ENCODE results near the gene STARD13.

The STARD13 gene

DNA sequence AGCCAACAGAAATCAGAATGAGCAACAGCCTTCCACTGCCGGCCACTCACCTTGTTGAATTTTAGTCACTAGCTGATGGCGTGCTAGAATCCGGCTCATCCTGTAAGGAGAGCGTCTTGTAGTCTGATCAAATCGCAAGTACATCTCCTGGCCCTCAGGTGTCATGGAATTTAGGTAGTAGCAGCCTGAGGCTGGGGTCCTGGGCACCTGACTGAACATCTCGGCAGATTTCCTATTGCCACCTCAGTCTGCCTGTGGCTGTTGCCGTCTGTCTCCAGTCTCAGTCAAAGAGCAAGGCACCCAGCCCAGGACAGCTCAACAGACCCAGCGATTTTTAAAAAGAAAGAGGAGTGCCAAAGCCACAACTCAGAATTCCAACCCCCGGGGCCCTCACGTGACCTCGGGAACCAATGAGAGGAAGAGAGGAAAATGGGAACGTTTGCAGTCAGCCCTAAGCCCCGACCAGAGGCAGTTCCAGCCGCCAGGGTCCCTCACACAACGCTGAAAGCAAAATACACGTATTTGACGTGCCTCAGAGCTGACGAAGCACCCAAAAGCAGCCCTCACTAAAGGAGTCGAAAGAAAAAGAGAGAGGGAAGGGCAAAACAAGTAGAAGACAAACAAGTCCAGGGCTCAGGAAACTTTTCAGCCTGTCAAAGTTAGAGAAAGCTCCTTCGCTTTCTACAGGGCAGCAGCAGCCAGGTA lies at the start of gene STARD13:
Gene STARD13, minus strand, starts transcription at position 336 of the 705 bp plus-strand sequence. Its CDS starts 117 bp downstream, at position 219.
- Histone ChIP-seq H3K4me3 (ENCODE audit: low read length) (peak within 1 kb of the TSS; percentile 56), H3K9me3 (ENCODE audit: low read length) (no peaks in the 10 kb centered on the region), H2AFZ (ENCODE audit: low read depth, low read length) (peak within 1 kb of the TSS; percentile 47), H3K36me3 (ENCODE audit: insufficient read depth, low read length) (no peaks in the 10 kb centered on the region), H3K27me3 (ENCODE audit: insufficient read depth, low read length) (no peaks in the 10 kb centered on the region), H3K4me1 (ENCODE audit: insufficient read depth, low read length) (peaks cover 11% of the 10 kb centered on the region)

GRCh38 chr13:33334831-33335230 lies 49.3 kb upstream of the STARD13 start:
- no peaks in the 10 kb centered on the region for H3K36me3 ChIP-seq (ENCODE audit: insufficient read depth, low read length)
- H3K27me3 ChIP-seq (ENCODE audit: insufficient read depth, low read length) = no peaks in the 10 kb centered on the region
- H2AFZ ChIP-seq (ENCODE audit: low read depth, low read length) = no peak overlapping the region
- no peaks in the 10 kb centered on the region for H3K4me1 ChIP-seq (ENCODE audit: insufficient read depth, low read length)
- no peak overlapping the region for H3K4me3 ChIP-seq (ENCODE audit: low read length)
- H3K9me3 ChIP-seq (ENCODE audit: low read length) = no peaks in the 10 kb centered on the region

GRCh38 chr13:33331962-33332361 lies 46.4 kb upstream of the STARD13 start:
- Histone ChIP-seq H3K36me3 (ENCODE audit: insufficient read depth, low read length) (no peaks in the 10 kb centered on the region), H3K4me1 (ENCODE audit: insufficient read depth, low read length) (peaks cover 13% of the 10 kb centered on the region), H3K4me3 (ENCODE audit: low read length) (no peak overlapping the region), H3K9me3 (ENCODE audit: low read length) (no peaks in the 10 kb centered on the region), H2AFZ (ENCODE audit: low read depth, low read length) (no peak overlapping the region), H3K27me3 (ENCODE audit: insufficient read depth, low read length) (no peaks in the 10 kb centered on the region)

GRCh38 chr13:33330483-33330882 lies 44.9 kb upstream of the STARD13 start:
- Histone ChIP-seq H3K9me3 (ENCODE audit: low read length) (no peaks in the 10 kb centered on the region), H2AFZ (ENCODE audit: low read depth, low read length) (no peak overlapping the region), H3K27me3 (ENCODE audit: insufficient read depth, low read length) (no peaks in the 10 kb centered on the region), H3K36me3 (ENCODE audit: insufficient read depth, low read length) (no peaks in the 10 kb centered on the region), H3K4me3 (ENCODE audit: low read length) (no peak overlapping the region), H3K4me1 (ENCODE audit: insufficient read depth, low read length) (peaks cover 13% of the 10 kb centered on the region)

DNA sequence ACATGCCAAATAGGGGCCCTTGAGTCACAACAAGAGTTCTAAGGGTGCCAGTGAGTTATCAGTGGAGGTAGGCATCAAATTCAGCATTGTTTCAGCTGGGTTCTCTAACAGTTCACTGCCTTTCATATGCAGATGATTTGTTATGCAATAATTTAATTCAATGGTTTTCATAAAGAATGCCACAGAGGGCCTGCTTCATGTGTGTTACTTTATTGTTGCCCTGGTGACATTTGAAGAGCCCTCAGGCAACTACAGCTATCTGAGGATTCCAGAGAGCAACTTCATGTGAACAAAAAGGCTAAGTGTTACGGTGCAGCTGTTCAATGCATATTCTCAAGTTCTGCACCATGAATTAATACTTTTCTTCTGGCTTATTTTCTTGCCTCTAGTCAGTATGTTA lies 43.1 kb upstream of the STARD13 start:
- Histone ChIP-seq H3K27me3 (ENCODE audit: insufficient read depth, low read length) (no peaks in the 10 kb centered on the region), H3K4me1 (ENCODE audit: insufficient read depth, low read length) (peaks cover 13% of the 10 kb centered on the region), H3K4me3 (ENCODE audit: low read length) (no peak overlapping the region), H3K9me3 (ENCODE audit: low read length) (no peaks in the 10 kb centered on the region), H3K36me3 (ENCODE audit: insufficient read depth, low read length) (no peaks in the 10 kb centered on the region), H2AFZ (ENCODE audit: low read depth, low read length) (no peak overlapping the region)

DNA sequence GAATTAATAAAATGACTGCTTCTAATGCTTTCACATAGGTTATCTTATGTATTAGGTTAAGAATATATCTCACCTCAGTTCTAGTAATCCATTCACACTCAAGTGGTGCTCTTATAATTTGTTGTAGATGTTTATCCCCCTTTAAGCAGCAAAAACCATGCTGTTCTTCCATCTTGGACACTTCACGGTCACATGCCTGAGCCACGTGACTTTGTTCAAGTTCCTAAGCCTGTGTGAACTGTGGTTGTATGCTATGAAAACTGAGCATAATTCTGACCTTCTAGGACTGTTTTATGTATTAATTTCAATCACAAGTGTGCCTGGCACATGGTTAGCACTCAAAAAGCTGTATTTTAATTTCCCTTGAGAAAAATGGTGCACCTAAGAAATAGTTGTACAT lies 41.2 kb upstream of the STARD13 start:
- Histone ChIP-seq H3K9me3 (ENCODE audit: low read length) (no peaks in the 10 kb centered on the region), H3K27me3 (ENCODE audit: insufficient read depth, low read length) (no peaks in the 10 kb centered on the region), H3K36me3 (ENCODE audit: insufficient read depth, low read length) (no peaks in the 10 kb centered on the region), H3K4me3 (ENCODE audit: low read length) (no peak overlapping the region), H3K4me1 (ENCODE audit: insufficient read depth, low read length) (peaks cover 13% of the 10 kb centered on the region), H2AFZ (ENCODE audit: low read depth, low read length) (no peak overlapping the region)

- Histone ChIP-seq H3K4me3 (ENCODE audit: low read length) (no peak overlapping the region), H3K9me3 (ENCODE audit: low read length) (no peaks in the 10 kb centered on the region), H2AFZ (ENCODE audit: low read depth, low read length) (no peak overlapping the region), H3K36me3 (ENCODE audit: insufficient read depth, low read length) (no peaks in the 10 kb centered on the region), H3K4me1 (ENCODE audit: insufficient read depth, low read length) (peaks cover 13% of the 10 kb centered on the region), H3K27me3 (ENCODE audit: insufficient read depth, low read length) (no peaks in the 10 kb centered on the region)
Observed at GRCh38 chr13:33326246-33326645, 40.7 kb upstream of the STARD13 start.

DNA sequence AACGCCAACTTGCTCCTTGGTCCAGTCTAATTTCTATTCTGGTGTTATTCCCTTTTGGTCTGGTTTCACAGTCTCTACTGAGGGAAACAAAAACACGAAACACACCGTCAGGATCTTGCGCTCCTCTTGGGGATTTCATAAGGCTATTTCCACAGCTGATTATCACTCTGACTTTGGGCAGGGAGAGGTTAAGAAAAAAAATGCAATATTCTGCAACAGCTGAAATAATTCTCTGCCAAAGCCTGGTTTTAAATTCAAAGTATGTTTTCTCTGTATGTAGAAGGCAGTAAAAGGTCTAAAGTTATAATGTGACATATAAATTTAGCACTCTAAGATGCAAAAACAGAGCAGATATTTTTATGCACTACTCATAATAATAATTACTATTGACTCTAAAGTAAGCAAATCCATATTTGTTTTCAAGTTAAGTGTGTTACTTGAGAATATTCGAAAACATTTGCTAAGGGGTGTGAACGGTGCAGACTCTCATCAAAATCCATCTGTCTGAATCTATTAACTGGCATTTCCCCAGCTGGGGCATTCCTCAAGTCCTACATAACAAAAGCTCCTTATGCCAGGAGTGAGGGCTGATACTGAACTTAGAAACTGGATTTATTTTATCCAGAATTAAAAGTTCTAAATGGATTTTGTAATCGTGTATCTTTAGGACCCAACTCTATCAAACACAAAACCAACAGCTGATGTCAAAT lies 38.4 kb upstream of the STARD13 start:
- Histone ChIP-seq H3K9me3 (ENCODE audit: low read length) (no peaks in the 10 kb centered on the region), H3K27me3 (ENCODE audit: insufficient read depth, low read length) (no peaks in the 10 kb centered on the region), H3K36me3 (ENCODE audit: insufficient read depth, low read length) (no peaks in the 10 kb centered on the region), H3K4me3 (ENCODE audit: low read length) (no peak overlapping the region), H2AFZ (ENCODE audit: low read depth, low read length) (no peak overlapping the region), H3K4me1 (ENCODE audit: insufficient read depth, low read length) (peaks cover 6% of the 10 kb centered on the region)

GRCh38 chr13:33322965-33323668 lies 37.6 kb upstream of the STARD13 start:
- H3K4me1 ChIP-seq (ENCODE audit: insufficient read depth, low read length) = no peaks in the 10 kb centered on the region
- H3K36me3 ChIP-seq (ENCODE audit: insufficient read depth, low read length) = no peaks in the 10 kb centered on the region
- no peaks in the 10 kb centered on the region for H3K27me3 ChIP-seq (ENCODE audit: insufficient read depth, low read length)
- no peak overlapping the region for H2AFZ ChIP-seq (ENCODE audit: low read depth, low read length)
- no peaks in the 10 kb centered on the region for H3K9me3 ChIP-seq (ENCODE audit: low read length)
- no peak overlapping the region for H3K4me3 ChIP-seq (ENCODE audit: low read length)

GRCh38 chr13:33322543-33322809 lies 36.9 kb upstream of the STARD13 start:
- H3K4me1 ChIP-seq (ENCODE audit: insufficient read depth, low read length) = no peaks in the 10 kb centered on the region
- no peaks in the 10 kb centered on the region for H3K9me3 ChIP-seq (ENCODE audit: low read length)
- no peaks in the 10 kb centered on the region for H3K27me3 ChIP-seq (ENCODE audit: insufficient read depth, low read length)
- no peaks in the 10 kb centered on the region for H3K36me3 ChIP-seq (ENCODE audit: insufficient read depth, low read length)
- H2AFZ ChIP-seq (ENCODE audit: low read depth, low read length) = no peak overlapping the region
- H3K4me3 ChIP-seq (ENCODE audit: low read length) = no peak overlapping the region

GRCh38 chr13:33321686-33322542 lies 36.4 kb upstream of the STARD13 start:
- H3K9me3 ChIP-seq (ENCODE audit: low read length) = no peaks in the 10 kb centered on the region
- H3K4me3 ChIP-seq (ENCODE audit: low read length) = no peak overlapping the region
- no peaks in the 10 kb centered on the region for H3K27me3 ChIP-seq (ENCODE audit: insufficient read depth, low read length)
- no peaks in the 10 kb centered on the region for H3K4me1 ChIP-seq (ENCODE audit: insufficient read depth, low read length)
- no peaks in the 10 kb centered on the region for H3K36me3 ChIP-seq (ENCODE audit: insufficient read depth, low read length)
- H2AFZ ChIP-seq (ENCODE audit: low read depth, low read length) = no peak overlapping the region

GRCh38 chr13:33319859-33320258 lies 34.3 kb upstream of the STARD13 start:
- Histone ChIP-seq H3K4me1 (ENCODE audit: insufficient read depth, low read length) (no peaks in the 10 kb centered on the region), H3K4me3 (ENCODE audit: low read length) (no peak overlapping the region), H3K36me3 (ENCODE audit: insufficient read depth, low read length) (no peaks in the 10 kb centered on the region), H3K9me3 (ENCODE audit: low read length) (no peaks in the 10 kb centered on the region), H2AFZ (ENCODE audit: low read depth, low read length) (no peak overlapping the region), H3K27me3 (ENCODE audit: insufficient read depth, low read length) (no peaks in the 10 kb centered on the region)

- H3K36me3 ChIP-seq (ENCODE audit: insufficient read depth, low read length) = no peaks in the 10 kb centered on the region
- H3K4me3 ChIP-seq (ENCODE audit: low read length) = no peak overlapping the region
- no peaks in the 10 kb centered on the region for H3K4me1 ChIP-seq (ENCODE audit: insufficient read depth, low read length)
- no peaks in the 10 kb centered on the region for H3K9me3 ChIP-seq (ENCODE audit: low read length)
- no peaks in the 10 kb centered on the region for H3K27me3 ChIP-seq (ENCODE audit: insufficient read depth, low read length)
- H2AFZ ChIP-seq (ENCODE audit: low read depth, low read length) = no peak overlapping the region
Observed at GRCh38 chr13:33318744-33319143, 33.2 kb upstream of the STARD13 start.

Measured in neuron (in vitro differentiated cells).